Psoas muscle (tissue), 8 donors: ENCODE results near the gene TMEM26. TPM values are rescaled to one million over a fixed set of nuclear protein-coding genes. Genes with fewer than 3 reads are reported as not detected.

Experiments
- ATAC-seq, 4 donors: fragments of 200-7000 bp; cut with Tn5 transposase; one replicate each; pipeline ENCODE4 v1.9.1; 2020; ENCODE audit warnings: moderate library complexity in 3 of 4, mild to moderate bottlenecking in 2 of 4
- DNase-seq, 2 donors: peaks; one replicate each; pipeline ENCODE4 v3.0.0-alpha.2; 2020
- H3K27ac ChIP-seq: fragments of 200-600 bp; one replicate; pipeline ENCODE4 v1.8.0; 2022
- H3K27me3 ChIP-seq, 3 donors: fragments of 200-600 bp in 1 of 3; one replicate each; pipeline versions ENCODE4 v1.6.1 to v1.8.0; 2013 to 2022; ENCODE audit warnings: low read length in 2 of 3, mild to moderate bottlenecking in 2 of 3, moderate library complexity in 1 of 3; ENCODE audit not compliant: insufficient read depth in 3 of 3
- H3K36me3 ChIP-seq, 2 donors: fragments of 200-600 bp in 1 of 2; one replicate each; pipeline versions ENCODE4 v1.6.1 to v1.8.0; 2013 to 2022; ENCODE audit warnings: low read depth in 1 of 2, mild to moderate bottlenecking in 1 of 2, moderate library complexity in 1 of 2; ENCODE audit not compliant: insufficient read depth in 1 of 2
- H3K4me1 ChIP-seq: fragments of 200-600 bp; one replicate; pipeline ENCODE4 v1.8.0; 2022
- H3K4me3 ChIP-seq: fragments of 200-600 bp; one replicate; pipeline ENCODE4 v1.8.0; 2022; ENCODE audit warnings: mild to moderate bottlenecking
- H3K9me3 ChIP-seq: fragments of 200-600 bp; one replicate; pipeline ENCODE4 v1.8.0; 2022
- WGBS, 3 donors: extraction: QIAGEN DNeasy Blood & Tissue Kit; methylation state at CpG; one replicate each; pipeline versions ENCODE4 v1.1.6 to v1.1.7; 2013; 5-methylcytosine and 5-hydroxymethylcytosine counted together
- intact Hi-C, 2 donors: fragments of 100-400 bp; cut with DNase I; formaldehyde crosslinking; loops; one replicate each; pipeline versions ENCODE4 v1.11.0 to v1.14.2; 2022
- polyA plus RNA-seq, 3 donors: library from polyadenylated mRNA; stranded (reverse); fragments of 200-250 nt; gene quantifications; one replicate each; pipeline ENCODE4 v1.2.3, GENCODE V29; 2013
- total RNA-seq, 4 donors: library from RNA; stranded (reverse); fragmentation: NEBNext Ultra II Directional in 2 of 4; extraction: Animal tissue kit (Norgen Biotek cat#: 25700) in 2 of 4; gene quantifications; one replicate each; pipeline versions ENCODE4 v1.2.1 to v1.2.4, GENCODE V29; 2021 to 2023
- TF ChIP-seq, protein P1 (sequence below): fragments of 200-600 bp; IDR thresholded peaks from one replicate; pipeline ENCODE4 v1.8.0; 2022; ENCODE audit warnings: antibody characterized with exemption
- donor health status: healthy with polysubstance abuse.
- donor health status: DM: no; HTN: no; CAD: no; lungs with moderate emphysema.
- donor health status: Bipolar disorder and iron deficiency.
- donor health status: healthy.
- donor health status: DM: yes; HTN: yes; CAD: no.
- donor health status: DM: no; HTN: no; CAD: no.
- donor health status: DM: no; HTN: no; CAD: no.
- donor health status: DM: yes; HTN: yes; CAD: no.

Gene TMEM26
- total and polyA plus RNA-seq, 7 donors, result 0.05 to 0.99 (median 0.10) TPM

- DNase-seq (no peak), ATAC-seq (no peak)
- H3K27ac ChIP-seq, result no peak overlapping the region
- H3K27me3 ChIP-seq, result peaks cover 0 to 2% (median 0%) of the 10 kb centered on the region in 3 donors
- intact Hi-C loops, result no loop called here
- no peaks in the 10 kb centered on the region for H3K4me1 ChIP-seq
- H3K4me3 ChIP-seq, result no peak overlapping the region
- H3K9me3 ChIP-seq, result no peaks in the 10 kb centered on the region
- TF ChIP-seq, protein P1, sequence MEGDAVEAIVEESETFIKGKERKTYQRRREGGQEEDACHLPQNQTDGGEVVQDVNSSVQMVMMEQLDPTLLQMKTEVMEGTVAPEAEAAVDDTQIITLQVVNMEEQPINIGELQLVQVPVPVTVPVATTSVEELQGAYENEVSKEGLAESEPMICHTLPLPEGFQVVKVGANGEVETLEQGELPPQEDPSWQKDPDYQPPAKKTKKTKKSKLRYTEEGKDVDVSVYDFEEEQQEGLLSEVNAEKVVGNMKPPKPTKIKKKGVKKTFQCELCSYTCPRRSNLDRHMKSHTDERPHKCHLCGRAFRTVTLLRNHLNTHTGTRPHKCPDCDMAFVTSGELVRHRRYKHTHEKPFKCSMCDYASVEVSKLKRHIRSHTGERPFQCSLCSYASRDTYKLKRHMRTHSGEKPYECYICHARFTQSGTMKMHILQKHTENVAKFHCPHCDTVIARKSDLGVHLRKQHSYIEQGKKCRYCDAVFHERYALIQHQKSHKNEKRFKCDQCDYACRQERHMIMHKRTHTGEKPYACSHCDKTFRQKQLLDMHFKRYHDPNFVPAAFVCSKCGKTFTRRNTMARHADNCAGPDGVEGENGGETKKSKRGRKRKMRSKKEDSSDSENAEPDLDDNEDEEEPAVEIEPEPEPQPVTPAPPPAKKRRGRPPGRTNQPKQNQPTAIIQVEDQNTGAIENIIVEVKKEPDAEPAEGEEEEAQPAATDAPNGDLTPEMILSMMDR, result no peak
- WGBS, 3 donors, result 93 to 98% (median 94%) methylated on average over 3 of the region's 3 CpGs
- H3K36me3 ChIP-seq, result no peaks in the 10 kb centered on the region
Observed at GRCh38 chr10:61458031-61458430, 4.8 kb upstream of the TMEM26 start.

GRCh38 chr10:61456095-61456789 lies 3.1 kb upstream of the TMEM26 start:
- no peak overlapping the region for H3K27ac ChIP-seq
- no peaks in the 10 kb centered on the region for H3K9me3 ChIP-seq
- peaks cover 7% of the 10 kb centered on the region for H3K4me1 ChIP-seq
- no peaks in the 10 kb centered on the region for H3K36me3 ChIP-seq
- ATAC-seq (no peak), DNase-seq (no peak)
- H3K4me3 ChIP-seq, result no peak overlapping the region
- intact Hi-C loops, result no loop called here
- 60 to 69% (median 60%) methylated on average over 4 of the region's 4 CpGs for WGBS, 3 donors
- H3K27me3 ChIP-seq, result peaks cover 0 to 16% (median 3%) of the 10 kb centered on the region in 3 donors
- TF ChIP-seq, protein P1, result no peak

GRCh38 chr10:61455656-61456055 lies 2.5 kb upstream of the TMEM26 start:
- peaks cover 7% of the 10 kb centered on the region for H3K4me1 ChIP-seq
- H3K36me3 ChIP-seq, result no peaks in the 10 kb centered on the region
- no peak overlapping the region for H3K4me3 ChIP-seq
- no peak for DNase-seq
- WGBS, 3 donors, result 95 to 97% (median 95%) methylated on average over 8 of the region's 8 CpGs
- H3K27me3 ChIP-seq, result peaks cover 0 to 21% (median 3%) of the 10 kb centered on the region in 3 donors
- H3K27ac ChIP-seq, result no peak overlapping the region
- no peak for ATAC-seq
- intact Hi-C loops, result no loop called here
- no peaks in the 10 kb centered on the region for H3K9me3 ChIP-seq
- TF ChIP-seq, protein P1, result no peak

DNA sequence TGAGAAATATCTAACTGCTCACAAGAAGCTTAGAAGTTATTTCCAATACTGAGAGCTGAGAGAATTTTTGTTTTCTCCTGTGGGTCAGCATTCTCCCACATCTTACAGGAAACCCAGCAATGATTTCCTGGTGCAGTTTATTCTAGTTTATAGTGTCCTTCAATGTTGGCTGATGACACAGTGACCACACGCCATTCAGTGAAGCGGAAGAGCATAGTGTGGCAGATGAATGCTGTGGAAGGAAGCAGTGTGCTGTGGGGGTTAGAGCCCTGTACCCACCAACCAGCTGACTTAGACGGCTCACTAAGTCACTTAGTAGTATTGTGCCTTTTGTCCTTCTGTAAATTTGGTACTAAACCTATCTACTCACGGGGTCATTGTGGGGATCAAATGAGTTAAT lies 1.4 kb upstream of the TMEM26 start:
- 90 to 93% (median 92%) methylated on average over 4 of the region's 4 CpGs for WGBS, 3 donors
- ATAC-seq, result no peak
- TF ChIP-seq, protein P1, result no peak
- Histone ChIP-seq H3K27me3 (peaks cover 0 to 21% (median 3%) of the 10 kb centered on the region in 3 donors), H3K4me1 (peaks cover 7% of the 10 kb centered on the region), H3K4me3 (no peak overlapping the region), H3K27ac (no peak overlapping the region), H3K9me3 (no peaks in the 10 kb centered on the region), H3K36me3 (no peaks in the 10 kb centered on the region)
- intact Hi-C loops, result no loop called here
- DNase-seq, result no peak
